HG03097 (cell line): ENCODE measurements around the gene SPNS2.

Source experiments
- ATAC-seq: cut with Tn5 transposase; IDR thresholded peaks from one replicate; pipeline ENCODE4 v1.9.1; 2021; ENCODE audit not compliant: unreplicated experiment, low FRiP score

Gene SPNS2

GRCh38 chr17:4502466-4503154 lies 3.9 kb downstream of the SPNS2 start:
- ATAC-seq, result no peak

DNA sequence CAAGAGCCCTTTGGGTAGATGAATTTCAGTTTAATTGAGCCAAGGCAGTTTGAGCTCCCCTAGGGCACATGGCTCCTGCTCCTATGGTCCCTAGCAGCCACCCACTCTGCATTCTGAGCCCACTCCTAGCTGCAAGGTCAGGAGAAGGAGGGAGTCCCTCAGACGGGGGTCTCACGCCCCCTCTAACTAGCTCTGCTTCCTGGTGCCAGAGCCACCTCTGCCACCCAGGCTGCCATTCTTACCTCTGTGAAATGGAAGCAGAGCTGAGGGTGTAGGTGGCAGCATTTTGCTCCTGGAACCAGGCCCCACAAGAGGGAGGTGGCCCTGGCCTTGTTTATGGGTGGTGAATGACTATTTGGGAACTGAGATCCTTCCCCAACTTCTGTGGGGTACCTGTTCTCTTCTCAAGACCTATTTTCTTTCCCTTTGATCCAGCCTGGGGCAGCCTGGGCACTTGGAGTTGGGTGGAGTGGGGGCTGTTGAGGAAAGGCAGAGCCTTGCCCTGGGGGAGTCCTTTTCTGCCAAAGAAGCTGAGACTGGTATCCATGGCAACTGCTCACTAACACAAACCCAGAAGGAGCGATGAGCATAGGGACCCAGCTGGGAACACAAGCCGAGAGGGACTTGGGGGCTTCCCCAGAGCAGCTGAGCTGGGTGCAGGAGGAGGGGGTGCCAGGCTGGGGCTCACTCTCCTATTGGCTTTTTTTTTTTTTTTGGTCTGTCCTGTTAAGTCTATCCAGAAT lies 4.8 kb downstream of the SPNS2 start:
- ATAC-seq, result no peak

DNA sequence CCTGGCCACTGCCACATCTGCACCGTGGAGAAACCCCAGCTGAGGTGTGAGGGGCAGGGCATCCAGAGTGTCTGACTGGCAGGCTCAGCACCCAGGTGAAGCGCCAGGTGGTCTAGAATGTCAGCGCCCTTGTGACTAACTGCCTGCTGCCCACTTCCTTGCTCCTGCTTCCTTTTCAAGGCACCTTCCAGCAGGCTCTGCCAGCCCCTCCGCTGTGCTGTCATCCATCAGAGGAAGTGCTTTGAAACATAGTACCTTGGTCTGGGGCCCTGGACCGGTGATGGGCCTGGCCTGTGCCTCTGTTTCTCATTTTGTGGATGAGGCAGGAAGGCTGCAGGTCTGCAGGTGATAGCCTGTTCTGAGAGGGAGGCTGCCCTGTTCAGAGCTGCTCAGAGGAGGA lies 5.5 kb downstream of the SPNS2 start:
- ATAC-seq, result no peak

- ATAC-seq, result no peak
Observed at GRCh38 chr17:4505187-4505586, 6.5 kb downstream of the SPNS2 start.

- ATAC-seq, result no peak
Observed at GRCh38 chr17:4506175-4506813, 7.6 kb downstream of the SPNS2 start.

- ATAC-seq, result no peak
Observed at GRCh38 chr17:4506892-4507291, 8.2 kb downstream of the SPNS2 start.

- ATAC-seq, result no peak
Observed at GRCh38 chr17:4507361-4508111, 8.9 kb downstream of the SPNS2 start.

DNA sequence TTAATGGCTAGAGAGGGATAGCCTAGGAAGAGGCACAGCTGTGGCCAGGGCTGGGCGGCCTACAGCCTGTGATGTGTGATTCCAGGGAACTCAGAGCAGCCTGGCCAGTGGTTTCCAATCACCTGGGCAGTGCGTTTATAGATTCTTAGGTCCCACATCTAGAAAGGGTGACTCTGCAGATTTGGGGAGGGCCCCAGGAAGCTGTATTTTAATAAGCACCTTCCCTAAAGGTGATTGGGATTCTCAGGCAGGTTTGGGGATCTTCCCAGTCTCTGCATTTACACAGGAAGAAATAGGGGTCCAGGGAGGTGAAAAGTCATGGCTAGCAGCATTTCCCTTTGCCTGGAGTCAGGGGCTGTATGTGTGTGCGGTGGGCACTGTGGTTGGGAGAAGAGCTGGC lies 9.5 kb downstream of the SPNS2 start:
- ATAC-seq, result no peak

- no peak for ATAC-seq
Observed at GRCh38 chr17:4509401-4509800, 10.7 kb downstream of the SPNS2 start.

- ATAC-seq, result no peak
Observed at GRCh38 chr17:4509923-4510617, 11.4 kb downstream of the SPNS2 start.

- ATAC-seq, result no peak
Observed at GRCh38 chr17:4510618-4510941, 11.9 kb downstream of the SPNS2 start.

- ATAC-seq, result no peak
Observed at GRCh38 chr17:4511199-4511932, 12.7 kb downstream of the SPNS2 start.

DNA sequence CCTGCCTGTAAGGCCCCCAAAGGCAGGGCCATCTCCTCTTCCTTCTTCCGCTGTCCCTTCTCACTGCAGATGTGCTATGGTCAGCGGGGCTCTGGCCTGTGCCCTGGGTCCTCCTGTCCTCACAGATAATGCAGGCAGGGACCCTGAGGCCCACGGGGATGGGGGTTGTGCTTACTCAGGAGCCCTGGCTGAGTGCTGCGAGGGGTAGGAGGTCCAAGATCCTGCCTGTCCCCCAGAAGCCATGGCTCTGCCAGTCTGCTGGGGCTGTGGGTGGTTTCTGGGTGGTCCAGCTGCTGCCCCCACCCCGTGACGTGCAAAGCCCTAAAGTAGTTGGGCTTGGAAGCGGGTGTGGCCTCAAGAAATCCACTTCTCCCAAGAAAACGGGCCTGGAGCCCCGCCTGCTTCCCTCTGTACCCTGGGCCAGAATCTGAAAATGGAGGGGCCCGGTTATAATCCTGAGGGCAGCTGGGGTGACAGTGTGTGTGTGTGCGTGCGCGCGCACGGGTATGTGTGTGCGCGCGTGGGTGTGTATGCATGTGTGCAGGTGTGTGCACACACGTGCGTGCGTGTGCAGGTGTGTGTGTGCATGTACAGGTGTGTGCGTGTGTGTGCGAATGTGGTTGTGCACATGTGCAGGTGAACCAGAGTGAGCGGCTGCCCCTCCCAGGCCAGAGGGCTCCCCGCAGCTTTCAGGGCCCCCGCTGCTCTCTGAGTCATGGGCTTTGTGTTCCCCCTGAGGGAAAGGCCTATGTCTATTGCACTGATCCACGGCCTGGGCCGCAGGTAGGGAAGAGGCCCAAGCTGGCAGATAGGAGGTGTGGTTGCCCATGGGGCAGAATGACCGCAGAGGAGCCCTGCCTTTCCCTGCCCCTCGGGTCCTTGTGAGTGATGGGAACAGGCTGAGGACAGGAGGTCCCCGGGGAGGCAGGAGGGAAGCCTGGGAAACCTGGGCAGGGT lies 13.8 kb downstream of the SPNS2 start:
- ATAC-seq, result no peak

DNA sequence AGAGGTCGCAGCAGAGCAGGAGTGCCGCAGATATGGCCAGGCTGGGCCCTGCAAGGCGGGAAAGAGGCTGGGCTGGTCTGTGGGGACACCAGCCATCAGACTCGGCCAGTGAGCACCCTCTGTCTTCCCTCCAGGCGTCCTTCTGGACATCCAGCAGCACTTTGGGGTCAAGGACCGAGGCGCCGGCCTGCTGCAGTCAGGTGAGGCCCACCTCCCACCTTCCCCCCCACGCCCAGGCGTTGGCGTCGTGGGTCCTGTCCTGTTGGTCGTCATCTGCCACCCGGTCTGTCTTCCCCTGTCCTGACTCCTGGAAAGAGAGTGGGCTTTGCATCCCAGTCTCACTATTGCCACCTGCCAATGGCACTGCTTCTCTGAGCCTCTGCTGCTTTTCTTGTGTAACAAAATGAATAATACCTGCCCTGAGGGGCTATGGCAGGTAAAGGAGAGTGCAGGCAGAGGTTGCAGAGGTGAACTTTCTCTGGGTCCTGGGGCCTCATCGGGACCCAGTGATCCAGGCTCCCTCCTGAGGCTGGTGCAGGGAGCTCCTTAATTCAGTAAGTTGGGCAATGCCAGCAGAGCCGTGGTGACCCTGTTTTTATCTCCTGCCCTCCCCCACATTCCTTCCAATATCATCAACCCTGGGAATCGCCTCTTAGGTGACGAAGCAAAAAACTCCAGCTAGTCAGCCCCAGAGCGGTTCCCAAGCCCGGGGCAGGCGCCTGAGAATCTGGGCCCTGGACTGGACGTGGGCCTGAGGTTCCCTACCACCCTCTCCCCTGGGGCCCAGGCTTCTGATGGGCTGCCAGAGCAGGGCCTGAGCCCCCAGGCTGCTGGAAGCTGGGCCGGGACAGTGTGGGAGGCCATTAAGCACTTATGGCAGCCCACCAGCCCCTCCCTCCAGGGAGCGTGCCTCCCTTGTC lies 14.7 kb downstream of the SPNS2 start:
- ATAC-seq, result no peak

DNA sequence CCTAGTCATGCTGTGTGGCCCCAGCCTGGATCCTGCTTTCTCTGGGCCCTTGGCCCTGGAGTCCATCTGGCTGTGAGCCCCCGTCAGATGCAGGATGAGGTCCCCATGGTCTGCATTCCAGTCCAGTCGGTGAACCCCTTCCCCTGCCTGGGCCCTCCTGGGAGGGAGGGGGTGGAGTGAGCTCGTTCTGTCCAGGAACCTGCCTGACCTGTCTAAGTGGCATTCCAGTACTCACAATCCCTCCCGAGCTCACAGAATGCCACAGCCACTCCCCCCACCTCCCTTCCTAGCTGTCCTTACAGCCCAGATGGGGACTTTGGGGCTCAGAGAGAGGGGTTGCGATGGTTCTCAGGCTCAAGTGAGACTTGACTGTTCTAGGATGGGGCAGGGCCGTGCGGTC lies 15.5 kb downstream of the SPNS2 start:
- no peak for ATAC-seq

GRCh38 chr17:4514779-4515178 lies 16.1 kb downstream of the SPNS2 start:
- no peak for ATAC-seq

DNA sequence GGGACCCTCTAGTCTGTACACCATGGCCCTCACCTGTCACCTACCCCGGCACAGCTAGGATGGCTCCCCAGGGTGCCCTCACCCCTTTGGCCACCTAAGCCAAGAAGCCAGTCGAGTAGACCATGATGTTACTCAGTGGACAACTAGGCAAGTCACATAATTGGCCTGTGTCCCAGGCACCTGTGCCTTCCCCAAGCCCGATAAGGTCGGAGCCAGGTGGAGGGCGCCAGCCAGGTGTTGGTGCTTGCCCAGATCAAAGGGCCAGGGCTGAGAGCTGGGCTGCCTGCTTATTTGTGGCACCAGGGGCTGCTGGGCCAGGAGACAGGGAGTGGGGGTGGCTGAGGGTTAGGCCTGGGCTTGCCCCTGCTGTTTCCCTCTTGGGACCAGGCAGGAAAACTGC lies 16.8 kb downstream of the SPNS2 start:
- no peak for ATAC-seq

DNA sequence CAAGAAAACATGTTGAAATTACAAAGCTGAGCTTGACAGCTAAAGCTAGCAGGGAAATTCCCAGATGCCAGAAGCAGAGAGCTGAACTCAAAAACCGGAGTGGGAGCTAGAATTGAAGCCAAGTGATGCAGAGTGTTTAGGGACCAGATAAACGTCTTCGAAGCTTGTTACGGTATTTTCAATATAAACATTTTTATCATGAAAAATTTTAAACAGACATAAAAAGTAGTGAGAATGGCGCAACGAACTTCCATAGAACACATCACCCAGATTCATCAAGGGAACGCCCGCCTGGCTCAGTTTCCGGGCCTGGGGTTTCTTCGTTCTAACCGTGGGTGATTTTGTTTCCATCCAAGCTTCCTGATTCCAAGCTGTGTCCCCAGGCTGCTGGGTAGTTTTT lies 18.1 kb downstream of the SPNS2 start:
- ATAC-seq, result no peak
